H1 (cell line): ENCODE results near the gene MACF1. TPM values are rescaled to one million over a fixed set of nuclear protein-coding genes. Genes with fewer than 3 reads are reported as not detected.

Experiments
- CTCF ChIA-PET: fragments of 300-600 bp; sonication (Branson Sonifier 250); formaldehyde crosslinking; loops from one replicate; lab custom pipeline; 2021; ENCODE audit not compliant: partially characterized antibody; lab: Charles Lee
- POLR2A ChIA-PET: fragments of 300-600 bp; sonication (Branson Sonifier 250); formaldehyde crosslinking; loops from one replicate; lab custom pipeline; 2021; ENCODE audit warnings: inconsistent platforms; ENCODE audit not compliant: partially characterized antibody; lab: Charles Lee
- DNase-seq, 2 experiments: peaks; one replicate each; pipeline versions ENCODE4 v3.0.0 to v3.0.0-alpha.2; 2010 to 2022; ENCODE audit warnings: low spot score in 2 of 2, low read depth in 1 of 2, mixed read lengths in 1 of 2
- FAIRE-seq: peaks from 2 replicates; lab custom pipeline; 2011; peaks lifted over from hg19 to GRCh38; lab: Jason Lieb, UNC
- H2AFZ ChIP-seq: 2 replicates; pipeline ENCODE4 v1.8.1; 2012; ENCODE audit warnings: low read length, inconsistent platforms
- H2AK5ac ChIP-seq: 2 replicates; pipeline ENCODE4 v1.6.1; 2013; ENCODE audit warnings: low read depth, low read length
- H2BK120ac ChIP-seq: replicated peaks from 2 replicates; pipeline ENCODE3; 2013; ENCODE audit warnings: low read depth, low read length, inconsistent platforms
- H2BK12ac ChIP-seq: 2 replicates; pipeline ENCODE4 v1.6.1; 2013; ENCODE audit warnings: low read depth, low read length
- H2BK15ac ChIP-seq: 2 replicates; pipeline ENCODE4 v1.6.1; 2013; ENCODE audit warnings: low read length
- H2BK20ac ChIP-seq: 2 replicates; pipeline ENCODE4 v1.6.1; 2013; ENCODE audit warnings: low read length
- H2BK5ac ChIP-seq: 2 replicates; pipeline ENCODE4 v1.6.1; 2013; ENCODE audit warnings: low read depth, low read length
- H3K14ac ChIP-seq: 2 replicates; pipeline ENCODE4 v1.6.1; 2013; ENCODE audit warnings: inconsistent platforms; ENCODE audit not compliant: insufficient read length
- H3K18ac ChIP-seq: 2 replicates; pipeline ENCODE4 v1.6.1; 2013; ENCODE audit warnings: low read length; ENCODE audit errors: extremely low read depth
- H3K23ac ChIP-seq: 2 replicates; pipeline ENCODE4 v1.6.1; 2013; ENCODE audit warnings: inconsistent platforms; ENCODE audit not compliant: insufficient read length
- H3K23me2 ChIP-seq: 2 replicates; pipeline ENCODE4 v1.6.1; 2013; ENCODE audit warnings: low read depth, low read length
- H3K27ac ChIP-seq: 2 replicates; pipeline ENCODE4 v1.6.1; 2011; ENCODE audit warnings: low read depth, low read length, inconsistent platforms
- H3K27me3 ChIP-seq, 4 experiments: replicated peaks in 1 of 4; 1 replicate in 1 of 4; 2 replicates in 3 of 4; pipeline versions ENCODE4 v1.6.1 to v1.8.1; 2011 to 2013; ENCODE audit warnings: low read length in 3 of 4, mild to moderate bottlenecking in 3 of 4, inconsistent platforms in 2 of 4, mixed read lengths in 2 of 4, moderate library complexity in 1 of 4; ENCODE audit not compliant: control insufficient read depth in 3 of 4, insufficient read depth in 3 of 4; ENCODE audit errors: extremely low read depth in 1 of 4
- H3K36me3 ChIP-seq, 4 experiments: 2 replicates each; pipeline versions ENCODE4 v1.6.1 to v1.8.1; 2011 to 2013; ENCODE audit warnings: mild to moderate bottlenecking in 4 of 4, low read length in 3 of 4, moderate library complexity in 2 of 4, control low read depth in 1 of 4, inconsistent platforms in 1 of 4; ENCODE audit not compliant: insufficient read depth in 4 of 4, control insufficient read depth in 2 of 4
- H3K4ac ChIP-seq: replicated peaks from 2 replicates; pipeline ENCODE3; 2013; ENCODE audit warnings: low read length, low read depth, mixed read lengths, inconsistent platforms; ENCODE audit not compliant: insufficient read length
- H3K4me1 ChIP-seq, 4 experiments: replicated peaks in 1 of 4; 1 replicate in 1 of 4; 2 replicates in 3 of 4; pipeline versions ENCODE4 v1.6.1 to v1.8.1; 2011 to 2013; ENCODE audit warnings: low read length in 3 of 4, inconsistent platforms in 2 of 4, mixed read lengths in 1 of 4; ENCODE audit not compliant: insufficient read depth in 4 of 4, control insufficient read depth in 3 of 4
- H3K4me2 ChIP-seq, 2 experiments: 2 replicates each; pipeline versions ENCODE4 v1.6.1 to v1.8.1; 2011 to 2013; ENCODE audit warnings: low read depth in 2 of 2, low read length in 2 of 2, control low read depth in 1 of 2, inconsistent platforms in 1 of 2, mild to moderate bottlenecking in 1 of 2; ENCODE audit not compliant: insufficient read depth in 1 of 2
- H3K4me3 ChIP-seq, 4 experiments: fragments of 200-600, 300-600 bp in 1 of 4; sonication (generic), shearing (Covaris generic), sonication (Bioruptor Twin) in 1 of 4; 2 replicates each; pipeline versions ENCODE4 v1.5.1 to v1.8.1; 2011 to 2016; ENCODE audit warnings: low read length in 4 of 4, low read depth in 3 of 4, control low read depth in 2 of 4, inconsistent platforms in 2 of 4, mild to moderate bottlenecking in 2 of 4, mixed read lengths in 1 of 4, moderate library complexity in 1 of 4; ENCODE audit not compliant: insufficient read depth in 2 of 4; ENCODE audit errors: extremely low read depth in 1 of 4
- H3K56ac ChIP-seq: replicated peaks from 2 replicates; pipeline ENCODE3; 2013; ENCODE audit warnings: low read depth, mild to moderate bottlenecking, mixed read lengths, low read length, inconsistent platforms; ENCODE audit not compliant: insufficient read length
- H3K79me1 ChIP-seq: 2 replicates; pipeline ENCODE4 v1.6.1; 2013; ENCODE audit warnings: low read depth, low read length, control low read depth
- H3K79me2 ChIP-seq, 2 experiments: 2 replicates each; pipeline versions ENCODE4 v1.6.1 to v1.8.1; 2012 to 2013; ENCODE audit warnings: low read length in 2 of 2, mild to moderate bottlenecking in 2 of 2, inconsistent platforms in 1 of 2; ENCODE audit not compliant: insufficient read depth in 2 of 2, control insufficient read depth in 1 of 2
- H3K9ac ChIP-seq, 4 experiments: replicated peaks in 1 of 4; 1 replicate in 1 of 4; 2 replicates in 3 of 4; pipeline versions ENCODE4 v1.6.1 to v1.8.1; 2011 to 2013; ENCODE audit warnings: low read depth in 3 of 4, low read length in 3 of 4, control low read depth in 2 of 4, mild to moderate bottlenecking in 2 of 4, moderate library complexity in 2 of 4, inconsistent platforms in 1 of 4; ENCODE audit errors: extremely low read depth in 1 of 4
- H3K9me3 ChIP-seq, 2 experiments: 2 replicates each; pipeline versions ENCODE4 v1.6.1 to v1.8.1; 2012 to 2013; ENCODE audit warnings: mild to moderate bottlenecking in 2 of 2, moderate library complexity in 2 of 2, control low read depth in 1 of 2, inconsistent platforms in 1 of 2, low read depth in 1 of 2, low read length in 1 of 2, mixed read lengths in 1 of 2; ENCODE audit not compliant: insufficient read depth in 2 of 2
- H4K20me1 ChIP-seq, 2 experiments: replicated peaks in 1 of 2; 2 replicates each; pipeline versions ENCODE3 to v1.8.1; 2011 to 2013; ENCODE audit warnings: inconsistent platforms in 2 of 2, low read length in 2 of 2, mild to moderate bottlenecking in 1 of 2; ENCODE audit not compliant: insufficient read depth in 2 of 2, control insufficient read depth in 1 of 2
- H4K5ac ChIP-seq: 2 replicates; pipeline ENCODE4 v1.6.1; 2013; ENCODE audit warnings: low read length, low read depth, mixed read lengths, inconsistent platforms; ENCODE audit not compliant: insufficient read length
- H4K8ac ChIP-seq: 2 replicates; pipeline ENCODE4 v1.8.0; 2013; ENCODE audit warnings: mild to moderate bottlenecking, moderate library complexity, low read length, inconsistent platforms; ENCODE audit not compliant: insufficient read depth; ENCODE audit errors: extremely low read depth
- H4K91ac ChIP-seq: replicated peaks from 2 replicates; pipeline ENCODE3; 2013; ENCODE audit warnings: low read length, mixed read lengths, inconsistent platforms; ENCODE audit not compliant: insufficient read length
- NRF1 ChIP-seq: IDR thresholded peaks from 2 replicates; pipeline ENCODE4 v1.6.1; 2011; ENCODE audit warnings: mild to moderate bottlenecking, low read depth, low read length, improper control_type of control experiment
- WGBS, 2 experiments: shearing (Covaris generic) in 1 of 2; methylation state at CpG; one replicate each; pipeline versions ENCODE4 v1.1.6 to v1.1.7; 2013 to 2015; ENCODE audit warnings: low lambda C conversion rate in 2 of 2, mixed read lengths in 2 of 2, inconsistent platforms in 1 of 2, low coverage in 1 of 2, missing lambda C conversion rate in 1 of 2; ENCODE audit not compliant: insufficient replicate concordance in 2 of 2, insufficient coverage in 1 of 2, insufficient read length in 1 of 2; ENCODE audit errors: extremely low coverage in 1 of 2, missing lambda C conversion rate in 1 of 2; 5-methylcytosine and 5-hydroxymethylcytosine counted together
- polyA plus RNA-seq, 7 experiments: library from polyadenylated mRNA; depleted of rRNA in 3 of 7; stranded (reverse) in 5 of 7; unstranded in 2 of 7; fragments of >200 nt in 5 of 7; fragments of 200-250 nt in 2 of 7; gene quantifications; 1 replicate in 5 of 7; 2 replicates in 1 of 7; 4 replicates in 1 of 7; pipeline versions ENCODE4 v1.2.1 to v1.2.3, GENCODE V29; 2011 to 2013; ENCODE audit warnings: missing spikeins in 2 of 7, mixed read lengths in 2 of 7
- total RNA-seq: library from RNA; stranded (reverse); fragmentation: NEBNext Ultra II Directional; extraction: Animal tissue kit (Norgen Biotek cat#: 25700); gene quantifications from 2 replicates; pipeline ENCODE4 v1.2.1, GENCODE V29; 2021

Gene MACF1
- total and polyA plus RNA-seq, 2 of the 8 experiments (the other 6 are each of a cell fraction or from before 2014, with no cell fraction given), result 59.8 to 285 TPM

GRCh38 chr1:39283858-39284257 is 79.4 kb downstream of the MACF1 start:
- H3K36me3 ChIP-seq, result peaks cover 11 to 45% (median 34%) of the 10 kb centered on the region in 4 experiments
- peaks cover 0 to 19% of the 10 kb centered on the region in 2 experiments; a peak in 2 of 4 replicates for H3K79me2 ChIP-seq
- H2BK15ac ChIP-seq, result no peak overlapping the region
- H3K23ac ChIP-seq, result no peak overlapping the region
- 88% methylated on average over 1 of the region's 1 CpG; no CpG with 5 or more reads in 1 of the 2 experiments for WGBS, 2 experiments
- H3K4me1 ChIP-seq, result peaks cover 0 to 2% (median 0%) of the 10 kb centered on the region in 4 experiments; a peak in 2 of 7 replicates
- no peaks in the 10 kb centered on the region for H3K9me3 ChIP-seq
- H3K56ac ChIP-seq, result no peak overlapping the region
- H2AFZ ChIP-seq, result no peak overlapping the region
- no peak overlapping the region for H3K4me3 ChIP-seq
- no peak overlapping the region for H3K9ac ChIP-seq
- H4K91ac ChIP-seq, result no peak overlapping the region
- no peak overlapping the region for H2BK12ac ChIP-seq
- H4K20me1 ChIP-seq, result peaks cover 0 to 2% of the 10 kb centered on the region in 2 experiments
- no peak for TF ChIP-seq NRF1
- no peak overlapping the region for H2BK20ac ChIP-seq
- H2AK5ac ChIP-seq, result no peak overlapping the region
- no peak overlapping the region for H3K27ac ChIP-seq
- CTCF ChIA-PET, result interaction anchor here (0.7 to 1.6 kb wide), 5 partner anchors 11 to 185 kb away, joined by 3 to 5 read pairs (median 3); no protein-coding TSS in a partner anchor
- H2BK120ac ChIP-seq, result no peak overlapping the region
- H3K4ac ChIP-seq, result no peak overlapping the region
- no peaks in the 10 kb centered on the region for H3K27me3 ChIP-seq
- H3K23me2 ChIP-seq, result no peaks in the 10 kb centered on the region
- H3K18ac ChIP-seq, result no peak overlapping the region
- no peak overlapping the region for H3K4me2 ChIP-seq
- H2BK5ac ChIP-seq, result no peak overlapping the region
- DNase-seq, result no peak
- no peak overlapping the region for H4K8ac ChIP-seq
- no peak overlapping the region for H3K14ac ChIP-seq
- POLR2A ChIA-PET, result interaction anchor here (0.8 to 1.9 kb wide), 2 partner anchors 9 to 12 kb away, joined by 3 read pairs; no protein-coding TSS in a partner anchor
- no peaks in the 10 kb centered on the region; the same call in 1 of the 2 replicates for H3K79me1 ChIP-seq
- H4K5ac ChIP-seq, result no peak overlapping the region
- FAIRE-seq, result no peak
